ENCODE results near the gene CASTOR2. TPM values are rescaled to one million over a fixed set of nuclear protein-coding genes. Genes with fewer than 3 reads are reported as not detected.

CASTOR2 gene
- total and polyA plus RNA-seq, 2 donors (not counting 3 experiments of a cell fraction or from before 2014, with no cell fraction given): 9.6 to 25.1 TPM

Other genes with a start within 250 kb of the CASTOR2 start
- not detected in 2 replicates for gene NCF1, start 190.7 kb upstream of the CASTOR2 start, total RNA-seq
- gene NCF1, start 190.7 kb upstream of the CASTOR2 start, polyA plus RNA-seq: 0.08 TPM in 1 of 2 replicates, not detected in the other
- gene GTF2IRD2, start 113.1 kb upstream of the CASTOR2 start, total RNA-seq: 9.8 and 10.0 TPM in 2 replicates
- gene GTF2IRD2, start 113.1 kb upstream of the CASTOR2 start, polyA plus RNA-seq: 4.1 and 5.2 TPM in 2 replicates
- gene RCC1L, start 109.1 kb downstream of the CASTOR2 start, total RNA-seq: 46.1 and 53.4 TPM in 2 replicates
- 30.1 and 44.7 TPM in 2 replicates for gene RCC1L, start 109.1 kb downstream of the CASTOR2 start, polyA plus RNA-seq
- gene GTF2IRD2B, start 127.9 kb downstream of the CASTOR2 start, total RNA-seq: 21.3 and 30.5 TPM in 2 replicates
- gene GTF2IRD2B, start 127.9 kb downstream of the CASTOR2 start, polyA plus RNA-seq: 22.1 and 26.7 TPM in 2 replicates

Measured in endothelial cell of umbilical vein (primary cell).